K562 (cell line): Measurements from ENCODE around the gene C19orf18. TPM values are rescaled to one million over a fixed set of nuclear protein-coding genes. Genes with fewer than 3 reads are reported as not detected.
A peak's percentile ranks its signal among the peaks of the same experiment; 100 is the strongest.

Experiments used
- CXXC5 ChIP-seq: fragments of 250-450 bp; sonication (Bioruptor Pico); IDR thresholded peaks from 2 replicates; pipeline ENCODE4 v1.8.0; 2022; ENCODE audit warnings: inconsistent platforms, mild to moderate bottlenecking, moderate library complexity
- ETV1 ChIP-seq: fragments of 450-650 bp; conservative IDR thresholded peaks from 2 replicates; pipeline ENCODE4 v1.6.1; 2016; ENCODE audit warnings: missing genetic modification characterization, control low read depth, low read depth, missing compliant biosample characterization
- NRF1 ChIP-seq, 2 experiments: fragments of 450-650 bp; IDR thresholded peaks in 1 of 2; conservative IDR thresholded peaks in 1 of 2; 2 replicates each; pipeline ENCODE4 v1.6.1; 2014; ENCODE audit warnings: mild to moderate bottlenecking in 2 of 2
- SP1 ChIP-seq: sonication (generic); formaldehyde crosslinking; IDR thresholded peaks from 2 replicates; pipeline ENCODE4 v1.8.1; 2022; ENCODE audit warnings: mild to moderate bottlenecking, missing genetic modification reagents
- SRF ChIP-seq, 2 experiments: fragments of 250-450, 450-650 bp in 1 of 2; sonication (Bioruptor Pico) in 1 of 2; sonication (generic) in 1 of 2; formaldehyde crosslinking; IDR thresholded peaks; 2 replicates each; pipeline versions ENCODE4 v1.5.0 to v1.5.1; 2020 to 2022; ENCODE audit warnings: mild to moderate bottlenecking in 1 of 2, missing genetic modification reagents in 1 of 2
- polyA plus RNA-seq, 8 experiments: library from polyadenylated mRNA; depleted of rRNA in 4 of 8; stranded (reverse) in 5 of 8; unstranded in 3 of 8; fragments of >200 nt; fragmentation: Nextera tagmentation in 2 of 8; fragmentation: Illumina TruSeq in 1 of 8; extraction: Ambion mirVana in 2 of 8; extraction: Trizol in 1 of 8; gene quantifications; 2 replicates each; pipeline versions ENCODE4 v1.2.1 to v1.2.3, GENCODE V29; 2011 to 2014; ENCODE audit warnings: inconsistent platforms in 1 of 8, missing spikeins in 1 of 8
- total RNA-seq, 7 experiments: library from RNA; depleted of rRNA in 6 of 7; stranded (reverse); fragments of >200 nt in 6 of 7; fragmentation: Illumina TruSeq in 2 of 7; extraction: Trizol in 2 of 7; gene quantifications; 2 replicates each; pipeline versions ENCODE4 v1.2.1 to v1.2.3, GENCODE V29; 2011 to 2021; ENCODE audit warnings: low replicate concordance in 1 of 7
- TF ChIP-seq, protein P1 (sequence below): fragments of 250-450 bp; sonication (Bioruptor Pico); IDR thresholded peaks from 2 replicates; pipeline ENCODE4 v1.4.0; 2020
- TF ChIP-seq, protein P2 (sequence below), 3 experiments: IDR thresholded peaks in 2 of 3; conservative IDR thresholded peaks in 1 of 3; 2 replicates each; pipeline ENCODE4 v1.5.1; 2011 to 2012; ENCODE audit warnings: low read length in 3 of 3, mild to moderate bottlenecking in 3 of 3, control low read depth in 2 of 3, improper control_type of control experiment in 1 of 3, inconsistent platforms in 1 of 3, low read depth in 1 of 3, mixed read lengths in 1 of 3, moderate library complexity in 1 of 3; ENCODE audit not compliant: insufficient read depth in 2 of 3
- TF ChIP-seq, protein P3 (sequence below): sonication (generic); formaldehyde crosslinking; IDR thresholded peaks from 2 replicates; pipeline ENCODE4 v1.8.1; 2023; ENCODE audit warnings: mild to moderate bottlenecking, missing genetic modification reagents, moderate library complexity
- TF ChIP-seq, protein P4 (sequence below), 2 experiments: fragments of 450-650 bp; IDR thresholded peaks; 2 replicates each; pipeline ENCODE4 v1.6.1; 2016; ENCODE audit warnings: mild to moderate bottlenecking in 2 of 2, borderline replicate concordance in 1 of 2, low read depth in 1 of 2, moderate library complexity in 1 of 2
- TF ChIP-seq, protein P5 (sequence below): sonication (generic); formaldehyde crosslinking; IDR thresholded peaks from 2 replicates; pipeline ENCODE4 v1.8.0; 2022; ENCODE audit warnings: missing genetic modification reagents, mild to moderate bottlenecking, moderate library complexity, borderline replicate concordance

Gene C19orf18
- total and polyA plus RNA-seq, 9 of the 15 experiments (the other 6 are each of a cell fraction or from before 2014, with no cell fraction given) = not detected

DNA sequence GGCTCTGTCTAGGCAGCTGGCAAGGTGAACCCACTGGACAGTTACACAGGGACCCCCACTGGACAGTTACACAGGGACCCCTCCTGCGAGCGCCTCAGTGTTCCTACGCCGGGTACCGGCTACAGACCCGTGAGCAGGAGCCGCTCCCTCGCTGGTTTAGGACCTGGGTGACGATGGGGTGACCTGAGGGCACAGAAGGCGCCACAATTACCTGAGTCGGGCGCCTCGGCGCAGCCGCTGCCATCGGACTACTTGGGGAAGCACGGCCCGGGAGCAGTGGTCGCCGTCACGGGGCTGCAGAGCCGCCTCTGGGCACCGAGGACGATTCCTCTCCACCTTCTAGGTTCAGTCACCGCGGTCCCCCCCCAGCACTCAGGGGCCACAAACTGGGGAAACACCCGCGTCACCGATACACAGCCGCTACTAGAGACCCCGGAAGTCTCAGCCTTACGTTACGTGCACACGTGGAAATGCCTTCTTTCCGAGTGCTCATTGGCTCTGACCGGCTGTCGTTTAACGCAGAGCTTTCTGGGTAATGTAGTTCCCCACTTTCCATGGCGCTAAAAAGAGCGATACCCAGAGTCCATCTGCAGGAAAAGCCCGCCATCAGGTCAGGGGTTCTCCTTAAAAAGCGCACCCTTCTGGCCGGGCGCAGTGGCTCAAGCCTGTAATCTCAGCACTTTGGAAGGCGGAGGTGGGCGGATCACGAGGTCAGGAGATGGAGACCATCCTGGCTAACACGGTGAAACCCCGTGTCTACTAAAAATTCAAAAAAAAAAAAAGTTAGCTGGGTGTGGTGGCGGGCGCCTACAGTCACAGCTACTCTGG is 58.0 kb downstream of the C19orf18 start, which contains the start of gene ZNF417 (continued):
- TF ChIP-seq, protein P1, sequence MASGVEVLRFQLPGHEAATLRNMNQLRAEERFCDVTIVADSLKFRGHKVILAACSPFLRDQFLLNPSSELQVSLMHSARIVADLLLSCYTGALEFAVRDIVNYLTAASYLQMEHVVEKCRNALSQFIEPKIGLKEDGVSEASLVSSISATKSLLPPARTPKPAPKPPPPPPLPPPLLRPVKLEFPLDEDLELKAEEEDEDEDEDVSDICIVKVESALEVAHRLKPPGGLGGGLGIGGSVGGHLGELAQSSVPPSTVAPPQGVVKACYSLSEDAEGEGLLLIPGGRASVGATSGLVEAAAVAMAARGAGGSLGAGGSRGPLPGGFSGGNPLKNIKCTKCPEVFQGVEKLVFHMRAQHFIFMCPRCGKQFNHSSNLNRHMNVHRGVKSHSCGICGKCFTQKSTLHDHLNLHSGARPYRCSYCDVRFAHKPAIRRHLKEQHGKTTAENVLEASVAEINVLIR (CRISPR knock-in tag) = peak; percentile 63
- TF ChIP-seq, protein P2, sequence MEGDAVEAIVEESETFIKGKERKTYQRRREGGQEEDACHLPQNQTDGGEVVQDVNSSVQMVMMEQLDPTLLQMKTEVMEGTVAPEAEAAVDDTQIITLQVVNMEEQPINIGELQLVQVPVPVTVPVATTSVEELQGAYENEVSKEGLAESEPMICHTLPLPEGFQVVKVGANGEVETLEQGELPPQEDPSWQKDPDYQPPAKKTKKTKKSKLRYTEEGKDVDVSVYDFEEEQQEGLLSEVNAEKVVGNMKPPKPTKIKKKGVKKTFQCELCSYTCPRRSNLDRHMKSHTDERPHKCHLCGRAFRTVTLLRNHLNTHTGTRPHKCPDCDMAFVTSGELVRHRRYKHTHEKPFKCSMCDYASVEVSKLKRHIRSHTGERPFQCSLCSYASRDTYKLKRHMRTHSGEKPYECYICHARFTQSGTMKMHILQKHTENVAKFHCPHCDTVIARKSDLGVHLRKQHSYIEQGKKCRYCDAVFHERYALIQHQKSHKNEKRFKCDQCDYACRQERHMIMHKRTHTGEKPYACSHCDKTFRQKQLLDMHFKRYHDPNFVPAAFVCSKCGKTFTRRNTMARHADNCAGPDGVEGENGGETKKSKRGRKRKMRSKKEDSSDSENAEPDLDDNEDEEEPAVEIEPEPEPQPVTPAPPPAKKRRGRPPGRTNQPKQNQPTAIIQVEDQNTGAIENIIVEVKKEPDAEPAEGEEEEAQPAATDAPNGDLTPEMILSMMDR (IDR thresholded peaks at IDR 0.05 in 2 of 3, conservative IDR thresholded peaks at IDR 0.05 in 1 of 3; ENCODE audit: insufficient read depth in 2 of 3, low read depth in 1 of 3, low read length in 3 of 3) = peak; percentile 47 to 59 (median 56); a peak in 5 of 6 replicates
- TF ChIP-seq, protein P3, sequence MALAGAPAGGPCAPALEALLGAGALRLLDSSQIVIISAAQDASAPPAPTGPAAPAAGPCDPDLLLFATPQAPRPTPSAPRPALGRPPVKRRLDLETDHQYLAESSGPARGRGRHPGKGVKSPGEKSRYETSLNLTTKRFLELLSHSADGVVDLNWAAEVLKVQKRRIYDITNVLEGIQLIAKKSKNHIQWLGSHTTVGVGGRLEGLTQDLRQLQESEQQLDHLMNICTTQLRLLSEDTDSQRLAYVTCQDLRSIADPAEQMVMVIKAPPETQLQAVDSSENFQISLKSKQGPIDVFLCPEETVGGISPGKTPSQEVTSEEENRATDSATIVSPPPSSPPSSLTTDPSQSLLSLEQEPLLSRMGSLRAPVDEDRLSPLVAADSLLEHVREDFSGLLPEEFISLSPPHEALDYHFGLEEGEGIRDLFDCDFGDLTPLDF (CRISPR knock-in tag) = peak; percentile 93
- TF ChIP-seq, protein P4, sequence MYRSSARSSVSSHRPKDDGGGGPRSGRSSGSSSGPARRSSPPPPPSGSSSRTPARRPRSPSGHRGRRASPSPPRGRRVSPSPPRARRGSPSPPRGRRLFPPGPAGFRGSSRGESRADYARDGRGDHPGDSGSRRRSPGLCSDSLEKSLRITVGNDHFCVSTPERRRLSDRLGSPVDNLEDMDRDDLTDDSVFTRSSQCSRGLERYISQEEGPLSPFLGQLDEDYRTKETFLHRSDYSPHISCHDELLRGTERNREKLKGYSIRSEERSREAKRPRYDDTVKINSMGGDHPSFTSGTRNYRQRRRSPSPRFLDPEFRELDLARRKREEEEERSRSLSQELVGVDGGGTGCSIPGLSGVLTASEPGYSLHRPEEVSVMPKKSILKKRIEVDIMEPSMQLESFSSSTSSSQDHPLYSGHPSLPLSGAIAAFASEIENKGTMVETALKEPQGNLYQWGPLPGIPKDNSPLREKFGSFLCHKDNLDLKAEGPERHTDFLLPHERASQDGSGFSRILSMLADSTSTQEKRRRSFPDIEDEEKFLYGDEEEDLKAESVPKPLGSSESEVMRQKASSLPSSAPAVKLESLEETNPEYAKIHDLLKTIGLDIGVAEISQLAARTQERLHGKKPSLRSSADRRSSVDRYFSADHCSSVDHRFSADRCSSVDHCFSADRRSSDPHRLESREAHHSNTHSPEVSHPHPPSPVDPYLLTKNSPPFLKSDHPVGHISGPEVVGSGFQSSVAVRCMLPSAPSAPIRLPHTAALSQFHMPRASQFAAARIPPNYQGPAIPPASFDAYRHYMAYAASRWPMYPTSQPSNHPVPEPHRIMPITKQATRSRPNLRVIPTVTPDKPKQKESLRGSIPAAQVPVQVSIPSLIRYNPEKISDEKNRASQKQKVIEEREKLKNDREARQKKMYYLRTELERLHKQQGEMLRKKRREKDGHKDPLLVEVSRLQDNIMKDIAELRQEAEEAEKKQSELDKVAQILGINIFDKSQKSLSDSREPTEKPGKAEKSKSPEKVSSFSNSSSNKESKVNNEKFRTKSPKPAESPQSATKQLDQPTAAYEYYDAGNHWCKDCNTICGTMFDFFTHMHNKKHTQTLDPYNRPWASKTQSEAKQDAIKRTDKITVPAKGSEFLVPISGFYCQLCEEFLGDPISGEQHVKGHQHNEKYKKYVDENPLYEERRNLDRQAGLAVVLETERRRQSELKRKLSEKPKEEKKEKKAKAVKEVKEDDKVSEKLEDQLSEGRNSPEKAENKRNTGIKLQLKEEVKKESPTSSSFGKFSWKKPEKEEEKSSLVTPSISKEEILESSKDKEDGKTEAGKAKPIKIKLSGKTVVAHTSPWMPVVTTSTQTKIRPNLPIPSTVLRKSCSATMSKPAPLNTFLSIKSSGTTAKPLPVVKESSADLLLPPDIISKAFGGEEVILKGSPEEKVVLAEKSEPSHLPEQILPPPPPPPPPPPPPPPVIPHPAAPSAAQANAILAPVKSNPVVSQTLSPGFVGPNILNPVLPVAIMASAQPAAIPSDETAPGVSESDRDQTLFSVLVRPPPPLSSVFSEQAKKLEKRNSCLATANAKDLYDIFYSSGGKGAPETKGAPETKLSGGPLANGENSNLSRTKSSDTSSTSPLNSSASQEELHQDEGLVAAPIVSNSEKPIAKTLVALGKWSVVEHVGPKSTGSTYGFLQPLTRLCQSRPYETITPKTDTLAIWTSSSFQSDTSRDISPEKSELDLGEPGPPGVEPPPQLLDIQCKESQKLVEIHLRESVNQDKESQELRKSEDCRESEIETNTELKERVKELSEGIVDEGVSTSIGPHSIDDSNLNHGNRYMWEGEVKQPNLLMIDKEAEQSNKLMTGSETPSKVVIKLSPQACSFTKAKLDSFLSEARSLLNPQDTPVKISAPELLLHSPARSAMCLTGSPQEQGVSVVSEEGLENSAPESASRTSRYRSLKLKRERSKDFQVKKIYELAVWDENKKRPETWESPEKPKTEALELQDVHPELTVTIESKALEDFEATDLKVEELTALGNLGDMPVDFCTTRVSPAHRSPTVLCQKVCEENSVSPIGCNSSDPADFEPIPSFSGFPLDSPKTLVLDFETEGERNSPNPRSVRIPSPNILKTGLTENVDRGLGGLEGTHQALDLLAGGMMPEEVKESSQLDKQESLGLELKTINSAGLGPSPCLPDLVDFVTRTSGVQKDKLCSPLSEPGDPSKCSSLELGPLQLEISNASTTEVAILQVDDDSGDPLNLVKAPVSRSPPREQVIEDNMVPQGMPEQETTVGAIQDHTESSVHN (IDR thresholded peaks at IDR 0.05; ENCODE audit: borderline replicate concordance in 1 of 2, low read depth in 1 of 2) = peak in 1 of 2 experiments; percentile 49; a peak in 1 of 4 replicates
- peak in 1 of 2 experiments; percentile 41; a peak in 2 of 4 replicates for TF ChIP-seq SRF (CRISPR knock-in tag; IDR thresholded peaks at IDR 0.05)
- TF ChIP-seq SP1 (CRISPR knock-in tag) = peak; percentile 44; the same call in 1 of the 2 replicates
- TF ChIP-seq, protein P5, sequence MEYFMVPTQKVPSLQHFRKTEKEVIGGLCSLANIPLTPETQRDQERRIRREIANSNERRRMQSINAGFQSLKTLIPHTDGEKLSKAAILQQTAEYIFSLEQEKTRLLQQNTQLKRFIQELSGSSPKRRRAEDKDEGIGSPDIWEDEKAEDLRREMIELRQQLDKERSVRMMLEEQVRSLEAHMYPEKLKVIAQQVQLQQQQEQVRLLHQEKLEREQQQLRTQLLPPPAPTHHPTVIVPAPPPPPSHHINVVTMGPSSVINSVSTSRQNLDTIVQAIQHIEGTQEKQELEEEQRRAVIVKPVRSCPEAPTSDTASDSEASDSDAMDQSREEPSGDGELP (CRISPR knock-in tag) = peak; percentile 54; the same call in 1 of the 2 replicates
- peak; percentile 90 for TF ChIP-seq CXXC5 (CRISPR knock-in tag)
- TF ChIP-seq NRF1 (conservative IDR thresholded peaks at IDR 0.05 in 1 of 2, IDR thresholded peaks at IDR 0.05 in 1 of 2) = peak; percentile 31 to 59; a peak in 3 of 4 replicates
- TF ChIP-seq ETV1 (tag) = 0 out of 2 replicates have a peak, but pooled peaks have one; percentile 11
